CD4-positive, alpha-beta T cell treated with Interleukin-15 for 1 hour (primary cell): ENCODE measurements around the gene SOWAHD.
A peak's percentile ranks its signal among the peaks of the same experiment; 100 is the strongest.
"Not testable (repeated sequence)": the region's sequence is repeated elsewhere in the genome, so short reads cannot be mapped to it uniquely, and the experiment has no call there.

Experiments
- DNase-seq: peaks from one replicate; pipeline ENCODE4 v3.0.0-alpha.2; 2020

SOWAHD gene

GRCh38 chrX:119757979-119758730 lies at the start of gene SOWAHD:
SOWAHD (plus strand) TSS chrX:119758588; CDS start chrX:119758668, 80 bp downstream.
- DNase-seq, result no peak

- no peak for DNase-seq
Observed at GRCh38 chrX:119708936-119709335, 49.5 kb upstream of the SOWAHD start.

- DNase-seq, result no peak
Observed at GRCh38 chrX:119709630-119710029, 48.8 kb upstream of the SOWAHD start.

- no peak for DNase-seq
Observed at GRCh38 chrX:119721487-119721886, 36.9 kb upstream of the SOWAHD start.

GRCh38 chrX:119721926-119722325 lies 36.5 kb upstream of the SOWAHD start:
- DNase-seq, result no peak

GRCh38 chrX:119726900-119727555 lies 31.4 kb upstream of the SOWAHD start:
- DNase-seq, result no peak

GRCh38 chrX:119728487-119728886 lies 29.9 kb upstream of the SOWAHD start:
- DNase-seq, result no peak

- DNase-seq, result peak; percentile 67
Observed at GRCh38 chrX:119729408-119730201, 28.8 kb upstream of the SOWAHD start.

GRCh38 chrX:119734897-119735339 lies 23.5 kb upstream of the SOWAHD start:
- DNase-seq, result no peak

- no peak for DNase-seq
Observed at GRCh38 chrX:119735467-119735866, 22.9 kb upstream of the SOWAHD start.

- no peak for DNase-seq
Observed at GRCh38 chrX:119736206-119736764, 22.1 kb upstream of the SOWAHD start.

- no peak for DNase-seq
Observed at GRCh38 chrX:119738742-119739141, 19.6 kb upstream of the SOWAHD start.

GRCh38 chrX:119745283-119745848 lies 13.0 kb upstream of the SOWAHD start:
- no peak for DNase-seq

GRCh38 chrX:119750131-119750530 lies 8.3 kb upstream of the SOWAHD start:
- not testable (repeated sequence) for DNase-seq

- not testable (repeated sequence) for DNase-seq
Observed at GRCh38 chrX:119750751-119751150, 7.6 kb upstream of the SOWAHD start.

GRCh38 chrX:119753001-119753400 lies 5.4 kb upstream of the SOWAHD start:
- DNase-seq, result no peak

GRCh38 chrX:119753639-119754257 lies 4.6 kb upstream of the SOWAHD start:
- DNase-seq, result peak; percentile 44

GRCh38 chrX:119755981-119756533 lies 2.3 kb upstream of the SOWAHD start:
- peak; percentile 53 for DNase-seq

GRCh38 chrX:119756926-119757635 lies 1.3 kb upstream of the SOWAHD start:
- DNase-seq, result no peak

- DNase-seq, result no peak
Observed at GRCh38 chrX:119757646-119757978, 776 bp upstream of the SOWAHD start.

GRCh38 chrX:119758731-119759247 lies 401 bp downstream of the SOWAHD start:
- no peak for DNase-seq
